Colon (tissue), 2 donors: ENCODE data around the gene LDB3.
A peak's percentile ranks its signal among the peaks of the same experiment; 100 is the strongest.

Source experiments
- FAIRE-seq: peaks from 2 replicates; lab custom pipeline; 2012; peaks lifted over from hg19 to GRCh38; lab: Jason Lieb, UNC
- donor health status: control.
- donor health status: control.

Gene LDB3

DNA sequence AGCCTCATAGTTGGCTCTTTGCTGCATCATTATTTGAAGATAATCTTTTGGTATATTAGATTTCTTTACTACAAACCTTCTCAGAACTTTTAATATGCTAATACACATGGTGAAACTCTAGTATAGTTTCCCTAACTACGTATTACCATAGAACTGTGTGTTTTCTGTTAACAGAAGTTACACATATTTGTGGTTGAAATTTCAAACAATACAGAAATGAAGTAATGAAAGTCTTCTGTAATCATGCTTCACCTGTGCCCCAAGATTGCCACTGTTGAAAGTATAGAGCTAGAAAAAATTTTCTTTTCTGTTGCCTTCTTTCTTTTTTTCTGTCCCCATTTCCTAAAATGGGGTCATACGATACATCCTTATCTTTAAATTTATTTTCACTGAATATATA is 97.2 kb downstream of the LDB3 start:
- FAIRE-seq: no peak

DNA sequence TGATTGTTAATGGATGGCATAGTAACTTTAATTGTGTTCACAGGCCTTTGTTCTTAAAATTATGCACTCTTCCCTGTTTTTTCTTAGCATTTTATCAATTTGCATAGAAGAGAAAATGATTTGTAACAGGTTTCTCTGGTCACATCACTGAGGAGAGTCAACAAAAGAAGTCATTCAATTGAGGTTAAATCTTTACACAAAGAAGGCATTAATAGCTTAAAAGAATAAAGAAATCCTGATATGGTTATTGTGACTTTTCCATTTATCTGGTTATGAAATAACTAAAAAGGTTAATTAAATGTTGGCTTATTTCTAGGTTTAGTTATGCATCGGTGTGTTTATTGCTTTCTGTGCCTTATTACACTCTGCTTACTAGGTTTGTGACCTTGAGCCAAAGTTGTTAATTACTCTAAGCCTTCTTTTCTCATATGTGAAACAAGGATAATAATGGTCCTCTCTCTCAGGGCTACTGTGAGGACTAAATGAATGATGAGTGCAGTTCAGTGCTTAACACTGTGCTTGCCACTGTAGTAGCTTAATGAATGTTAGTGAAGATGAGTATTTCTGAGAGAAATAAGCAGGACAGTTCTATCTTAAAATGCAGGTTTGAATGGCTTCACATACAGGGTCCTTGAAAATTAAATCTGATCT is 100.2 kb downstream of the LDB3 start:
- FAIRE-seq: no peak

DNA sequence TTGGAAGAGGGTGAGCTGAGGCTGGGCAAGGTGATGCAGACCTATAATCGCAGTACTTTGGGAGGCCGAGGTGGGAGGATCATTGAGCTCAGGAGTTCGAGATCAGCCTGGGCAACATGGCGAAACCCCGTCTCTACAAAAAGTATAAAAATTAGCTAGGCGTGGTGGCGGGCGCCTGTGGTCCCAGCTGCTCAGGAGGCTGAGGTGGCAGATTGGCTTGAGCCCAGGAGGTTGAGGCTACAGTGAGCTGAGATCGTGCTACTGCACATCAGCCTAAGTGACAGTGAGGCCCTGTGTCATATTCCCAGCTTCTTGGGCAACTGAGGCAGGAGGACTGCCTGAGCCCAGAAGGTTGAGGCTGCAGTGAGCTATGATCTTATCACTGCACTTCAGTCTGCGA is 101.7 kb downstream of the LDB3 start:
- no peak for FAIRE-seq

DNA sequence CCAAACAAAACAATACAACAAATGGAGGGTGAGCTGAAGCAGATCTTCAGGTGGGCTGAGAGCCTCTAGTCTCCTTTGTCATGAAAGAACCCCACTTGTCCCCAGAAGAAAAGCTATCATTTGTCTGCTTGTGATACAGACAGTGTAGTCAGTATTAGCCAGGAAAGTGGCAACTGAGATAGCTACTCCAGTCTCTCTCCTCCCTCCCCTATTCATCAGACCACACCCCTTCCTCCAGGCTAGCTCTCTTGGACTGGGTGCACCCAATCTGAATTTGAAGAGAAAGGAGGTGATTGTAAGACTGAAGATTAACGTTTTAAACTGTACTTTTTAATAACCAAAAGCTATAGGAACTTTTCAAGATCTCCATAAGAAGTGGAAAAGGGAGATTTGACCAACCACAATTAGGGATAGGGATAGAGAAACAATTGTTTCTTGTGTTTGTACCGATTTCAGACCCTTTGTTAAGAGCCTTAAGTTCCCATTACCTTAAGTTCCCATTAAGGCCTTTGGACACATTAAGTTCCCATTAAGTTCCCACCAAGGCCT is 102.2 kb downstream of the LDB3 start:
- FAIRE-seq: no peak

DNA sequence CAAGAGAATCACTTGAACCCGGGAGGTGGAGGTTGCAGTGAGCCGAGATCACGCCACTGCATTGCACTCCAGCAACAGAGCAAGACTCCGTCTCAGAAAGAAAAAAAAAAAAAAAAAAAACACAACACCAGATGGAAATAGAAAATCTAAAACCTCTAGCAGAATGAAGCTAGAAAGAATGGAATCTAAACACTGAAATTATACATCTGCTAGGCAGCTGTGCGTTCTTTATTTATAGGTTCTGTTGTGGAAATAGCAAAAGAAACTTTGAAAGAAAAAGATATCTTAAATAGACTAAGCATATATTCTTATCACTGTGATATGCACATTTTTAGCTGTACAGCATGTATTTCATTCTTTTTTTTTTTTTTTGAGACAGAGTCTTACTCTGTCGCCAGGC is 105.2 kb downstream of the LDB3 start:
- no peak for FAIRE-seq

DNA sequence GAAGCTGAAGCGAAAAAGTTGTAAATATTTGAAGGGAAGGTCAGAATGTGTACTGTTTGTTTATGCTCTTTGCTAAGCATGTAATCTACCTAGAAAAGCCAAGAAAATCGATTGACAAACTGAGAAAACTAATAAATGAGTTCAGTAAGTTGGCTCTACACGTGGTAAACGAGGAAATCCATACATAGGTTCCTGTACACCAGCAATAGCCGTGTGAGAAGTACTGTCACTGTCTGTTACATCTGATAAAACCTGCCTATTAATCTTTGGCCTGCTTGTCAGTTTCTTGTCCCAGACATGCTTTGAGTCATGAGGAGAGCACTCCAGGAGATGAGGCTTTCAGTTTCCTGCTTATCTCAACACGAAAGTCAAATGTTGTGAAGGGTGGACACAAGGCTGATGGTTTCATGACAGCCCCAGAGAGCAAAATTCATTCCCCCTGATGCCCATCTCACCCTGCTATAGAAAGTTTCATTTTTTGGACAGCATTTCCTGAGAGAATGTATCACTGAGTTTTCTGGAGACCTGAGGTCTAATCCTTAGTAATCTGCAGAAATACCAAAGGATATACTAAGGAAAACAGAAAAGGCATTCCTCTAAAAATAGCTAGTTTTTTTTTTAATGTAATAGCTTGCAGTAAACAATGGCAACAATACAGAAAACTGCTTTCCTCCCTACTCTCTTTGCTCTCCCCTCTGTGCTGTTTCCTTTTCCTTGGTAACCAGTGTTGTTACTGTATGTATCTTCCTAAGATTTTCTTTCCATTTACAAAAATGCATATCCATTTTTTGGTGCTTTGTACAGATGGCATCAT is 107.0 kb downstream of the LDB3 start:
- no peak for FAIRE-seq

DNA sequence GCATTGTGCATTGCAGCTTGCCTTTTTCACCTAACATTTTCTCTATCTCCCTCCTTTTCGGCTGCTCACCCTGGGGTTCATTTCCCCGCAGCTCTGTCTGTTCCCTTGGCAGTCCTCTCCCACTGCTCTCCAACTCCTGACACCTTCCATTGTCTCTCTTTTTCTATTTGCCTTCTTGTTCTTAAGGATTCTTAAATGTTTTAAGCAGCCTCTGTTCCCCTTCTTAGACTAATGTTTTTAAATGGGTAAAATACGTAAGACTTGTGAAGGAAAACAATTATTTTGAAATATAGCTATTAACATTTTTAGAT is 107.5 kb downstream of the LDB3 start:
- no peak for FAIRE-seq

DNA sequence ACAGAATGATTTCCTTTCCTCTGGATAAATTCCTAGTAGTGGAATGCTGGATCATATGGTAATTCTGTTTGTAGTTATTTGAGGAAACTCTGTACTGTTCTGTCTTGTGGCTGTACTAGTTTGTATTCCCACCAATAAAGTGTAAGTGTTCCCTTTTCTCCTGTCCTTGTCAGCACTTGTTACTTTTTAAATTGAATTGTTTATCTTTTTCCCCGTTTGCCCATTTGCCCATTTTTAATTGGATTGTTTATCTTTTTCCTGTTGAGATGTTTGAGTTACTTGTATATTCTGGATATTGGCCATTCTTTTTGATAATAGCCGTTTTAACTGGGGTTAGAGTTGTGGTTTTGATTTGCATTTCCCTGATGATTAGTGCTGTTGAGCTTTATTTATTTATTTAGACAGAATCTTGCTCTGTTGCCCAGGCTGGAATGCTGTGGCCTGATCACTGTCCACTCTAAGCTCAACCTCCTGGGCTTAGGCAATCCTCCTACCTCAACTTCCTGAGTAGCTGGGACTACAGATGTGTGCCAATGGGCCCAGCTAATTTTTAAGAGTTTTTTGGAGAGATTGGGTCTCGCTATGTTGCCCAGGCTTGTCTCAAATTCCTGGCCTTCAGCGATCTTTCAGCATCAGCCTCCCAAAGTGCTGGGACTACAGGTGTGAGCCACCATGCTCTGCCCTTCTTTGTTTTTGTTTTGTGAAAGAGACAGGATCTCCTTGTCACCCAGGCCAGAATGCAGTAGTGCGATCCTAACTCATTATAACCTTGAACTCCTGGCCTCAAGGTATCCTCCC is 111.1 kb downstream of the LDB3 start:
- FAIRE-seq: no peak

DNA sequence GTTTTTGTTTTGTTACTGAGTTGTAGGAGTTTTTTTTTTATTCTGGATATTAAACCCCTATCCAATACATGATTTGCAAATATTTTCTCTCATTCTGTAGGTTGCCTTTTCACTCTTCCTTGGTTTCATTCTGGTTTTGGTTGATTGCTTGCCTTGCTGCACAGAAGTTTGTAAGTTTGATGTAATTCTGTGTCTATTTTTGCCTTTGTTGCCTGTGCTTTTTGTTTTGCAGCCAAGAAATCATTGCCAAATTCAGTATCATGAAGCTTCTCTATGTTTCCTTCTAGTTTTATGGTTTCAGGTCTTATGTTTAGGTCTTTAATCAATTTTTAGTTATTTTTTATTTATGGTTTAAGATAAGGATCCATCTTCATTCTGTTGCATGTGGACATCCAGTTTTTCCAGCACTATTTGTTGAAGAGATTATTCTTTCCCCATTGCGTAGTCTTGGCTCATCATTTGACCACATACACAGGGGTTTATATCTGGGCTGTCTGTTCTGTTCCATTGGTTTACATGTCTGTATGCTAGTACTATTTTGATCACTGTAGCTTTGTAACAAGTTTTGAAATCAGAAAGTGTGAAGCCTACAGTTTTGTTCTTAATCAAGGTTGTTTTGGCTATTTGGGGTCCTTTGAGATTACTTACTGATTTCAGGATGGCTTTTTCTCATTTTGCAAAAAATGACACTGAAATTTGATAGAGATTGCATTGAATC is 114.5 kb downstream of the LDB3 start:
- no peak for FAIRE-seq

DNA sequence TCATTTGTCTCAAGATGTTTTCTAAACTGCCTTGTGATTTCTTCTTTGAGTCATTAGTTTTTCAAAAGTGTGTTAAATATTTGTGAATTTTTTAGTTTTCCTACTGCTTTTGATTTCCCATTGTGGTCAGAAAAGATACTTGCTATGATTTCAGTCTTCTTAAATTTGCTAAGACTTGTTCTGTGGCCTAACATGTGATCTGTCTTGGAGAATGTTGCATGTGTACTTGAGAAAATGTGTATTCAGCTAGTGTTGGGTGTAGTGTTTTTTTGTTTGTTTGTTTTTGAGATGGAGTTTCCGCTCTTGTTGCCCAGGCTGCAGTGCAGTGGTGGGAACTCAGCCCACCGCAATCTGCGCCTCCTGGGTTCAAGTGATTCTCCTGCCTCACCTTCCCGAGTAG is 116.7 kb downstream of the LDB3 start:
- FAIRE-seq: peak; percentile 57
